Astrocyte (in vitro differentiated cells and primary cell): ENCODE measurements around the gene PRKAG2.
"Not testable (repeated sequence)": the region's sequence is repeated elsewhere in the genome, so short reads cannot be mapped to it uniquely, and the experiment has no call there.

Experiments
- CTCF ChIP-seq: IDR thresholded peaks from 2 replicates; pipeline ENCODE4 v1.5.1; 2011; ENCODE audit warnings: low read depth, mild to moderate bottlenecking, inconsistent platforms, low read length, moderate library complexity; ENCODE audit not compliant: insufficient read depth
- EZH2 ChIP-seq: IDR thresholded peaks from 2 replicates; pipeline ENCODE4 v1.6.1; 2012; ENCODE audit warnings: mild to moderate bottlenecking, low read length, inconsistent platforms; ENCODE audit not compliant: insufficient read depth

GRCh38 chr7:151573046-151573445 lies 303.9 kb downstream of the PRKAG2 start:
- TF ChIP-seq CTCF, EZH2: not testable (repeated sequence)
